Lower leg skin (tissue), 4 donors: ENCODE data around the gene C13orf46. TPM values are rescaled to one million over a fixed set of nuclear protein-coding genes. Genes with fewer than 3 reads are reported as not detected.

Source experiments
- DNase-seq, 2 donors: peaks; one replicate each; pipeline ENCODE4 v3.0.0-alpha.2; 2019; ENCODE audit warnings: low spot score in 2 of 2
- H3K4me3 ChIP-seq: fragments of 200-600 bp; sonication (generic); 2 replicates; pipeline ENCODE4 v1.5.1; 2017; ENCODE audit warnings: mild to moderate bottlenecking, low read depth; ENCODE audit not compliant: poor library complexity, severe bottlenecking
- POLR2A ChIP-seq, 2 donors: fragments of 450-650 bp; IDR thresholded peaks; one replicate each; pipeline ENCODE4 v1.6.1; 2016 to 2017; ENCODE audit warnings: antibody characterized with exemption in 2 of 2, mild to moderate bottlenecking in 1 of 2, moderate library complexity in 1 of 2
- WGBS, 2 donors: methylation state at CpG; one replicate each; pipeline ENCODE4 v1.1.5; 2018; 5-methylcytosine and 5-hydroxymethylcytosine counted together
- intact Hi-C: fragments of 100-400 bp; cut with DNase I; formaldehyde crosslinking; loops from one replicate; pipeline ENCODE4 v1.15.0; 2023; ENCODE audit warnings: low total_unique reads
- total RNA-seq, 4 donors: library from RNA; depleted of rRNA; stranded (reverse); fragments of >200 nt; gene quantifications; one replicate each; pipeline ENCODE4 v1.1.0, GENCODE V29; 2016
- TF ChIP-seq, protein P1 (sequence below), 3 donors: fragments of 450-650 bp; IDR thresholded peaks; one replicate each; pipeline ENCODE4 v1.5.1; 2016; ENCODE audit warnings: antibody characterized with exemption in 3 of 3, mild to moderate bottlenecking in 3 of 3, moderate library complexity in 2 of 3

The C13orf46 gene
- total RNA-seq, 4 donors from 2014 or later = 0.13 to 1.4 (median 0.13) TPM; not detected in 1

DNA sequence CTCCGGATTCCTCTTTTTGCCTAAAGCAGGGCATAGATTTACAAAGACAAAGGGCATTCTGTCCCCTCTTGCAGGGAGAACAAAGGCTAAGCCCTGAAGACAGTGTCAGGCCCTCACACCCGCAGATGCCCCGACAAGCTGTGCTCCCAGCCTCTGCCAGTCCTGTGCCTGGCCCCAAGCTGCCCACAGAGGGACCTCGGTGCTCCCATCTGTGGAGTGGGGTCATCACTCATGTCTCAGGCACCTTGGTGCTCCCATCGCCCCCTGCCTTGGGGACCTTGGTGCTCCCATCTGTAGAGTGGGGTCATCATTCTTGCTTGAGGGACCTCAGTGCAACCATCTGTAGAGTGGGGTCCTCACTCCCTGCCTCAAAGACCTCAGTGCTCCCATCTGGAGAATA lies 24.3 kb downstream of the C13orf46 start:
- no peak for TF ChIP-seq POLR2A (IDR thresholded peaks at IDR 0.05)
- TF ChIP-seq, protein P1, sequence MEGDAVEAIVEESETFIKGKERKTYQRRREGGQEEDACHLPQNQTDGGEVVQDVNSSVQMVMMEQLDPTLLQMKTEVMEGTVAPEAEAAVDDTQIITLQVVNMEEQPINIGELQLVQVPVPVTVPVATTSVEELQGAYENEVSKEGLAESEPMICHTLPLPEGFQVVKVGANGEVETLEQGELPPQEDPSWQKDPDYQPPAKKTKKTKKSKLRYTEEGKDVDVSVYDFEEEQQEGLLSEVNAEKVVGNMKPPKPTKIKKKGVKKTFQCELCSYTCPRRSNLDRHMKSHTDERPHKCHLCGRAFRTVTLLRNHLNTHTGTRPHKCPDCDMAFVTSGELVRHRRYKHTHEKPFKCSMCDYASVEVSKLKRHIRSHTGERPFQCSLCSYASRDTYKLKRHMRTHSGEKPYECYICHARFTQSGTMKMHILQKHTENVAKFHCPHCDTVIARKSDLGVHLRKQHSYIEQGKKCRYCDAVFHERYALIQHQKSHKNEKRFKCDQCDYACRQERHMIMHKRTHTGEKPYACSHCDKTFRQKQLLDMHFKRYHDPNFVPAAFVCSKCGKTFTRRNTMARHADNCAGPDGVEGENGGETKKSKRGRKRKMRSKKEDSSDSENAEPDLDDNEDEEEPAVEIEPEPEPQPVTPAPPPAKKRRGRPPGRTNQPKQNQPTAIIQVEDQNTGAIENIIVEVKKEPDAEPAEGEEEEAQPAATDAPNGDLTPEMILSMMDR (IDR thresholded peaks at IDR 0.05) = no peak
- no peak overlapping the region for H3K4me3 ChIP-seq
- DNase-seq = no peak
- 90 to 94% methylated on average over 5 of the region's 5 CpGs for WGBS, 2 donors
- intact Hi-C loops = loop anchor here (5.0 kb wide), 1 partner anchor 132 kb away; no protein-coding TSS in a partner anchor

DNA sequence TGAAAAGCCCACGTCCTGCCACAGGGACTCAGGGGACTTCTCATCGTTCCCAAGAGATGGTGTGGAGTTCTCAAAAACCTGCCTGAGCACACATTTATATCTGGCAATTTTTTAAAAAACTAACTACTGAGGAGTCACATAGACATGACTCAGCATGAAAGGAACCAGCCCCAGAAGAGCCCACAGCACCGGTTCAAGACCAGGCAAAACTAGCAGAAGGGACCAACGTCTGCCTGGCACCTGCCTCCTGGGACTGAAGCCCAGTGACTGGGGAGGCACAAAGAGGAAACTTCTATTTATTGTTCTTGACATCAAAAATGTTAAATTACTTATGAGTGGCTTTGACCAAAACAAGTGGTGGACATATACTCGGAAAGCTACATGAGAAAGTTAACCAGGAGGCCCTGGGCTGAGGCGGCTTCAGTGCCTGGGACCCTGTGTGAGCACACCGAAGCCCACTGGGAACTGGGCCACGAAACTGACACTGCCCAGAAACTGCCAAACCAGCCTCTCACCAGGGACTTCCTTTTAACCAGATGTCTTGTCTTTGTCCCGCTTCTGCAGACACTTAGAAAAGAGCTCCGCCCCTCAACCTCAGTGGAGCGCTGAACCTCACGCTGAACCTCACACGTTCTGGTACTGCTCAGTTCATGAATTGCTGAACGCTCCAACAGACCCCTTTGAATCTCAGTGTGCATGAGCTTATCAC lies 25.7 kb downstream of the C13orf46 start:
- no peak overlapping the region for H3K4me3 ChIP-seq
- intact Hi-C loops = loop anchor here (5.0 kb wide), 1 partner anchor 131 kb away; no protein-coding TSS in a partner anchor
- 62 to 69% methylated on average over 13 of the region's 14 CpGs for WGBS, 2 donors
- TF ChIP-seq, protein P1 (IDR thresholded peaks at IDR 0.05) = no peak
- no peak for TF ChIP-seq POLR2A (IDR thresholded peaks at IDR 0.05)
- no peak for DNase-seq

DNA sequence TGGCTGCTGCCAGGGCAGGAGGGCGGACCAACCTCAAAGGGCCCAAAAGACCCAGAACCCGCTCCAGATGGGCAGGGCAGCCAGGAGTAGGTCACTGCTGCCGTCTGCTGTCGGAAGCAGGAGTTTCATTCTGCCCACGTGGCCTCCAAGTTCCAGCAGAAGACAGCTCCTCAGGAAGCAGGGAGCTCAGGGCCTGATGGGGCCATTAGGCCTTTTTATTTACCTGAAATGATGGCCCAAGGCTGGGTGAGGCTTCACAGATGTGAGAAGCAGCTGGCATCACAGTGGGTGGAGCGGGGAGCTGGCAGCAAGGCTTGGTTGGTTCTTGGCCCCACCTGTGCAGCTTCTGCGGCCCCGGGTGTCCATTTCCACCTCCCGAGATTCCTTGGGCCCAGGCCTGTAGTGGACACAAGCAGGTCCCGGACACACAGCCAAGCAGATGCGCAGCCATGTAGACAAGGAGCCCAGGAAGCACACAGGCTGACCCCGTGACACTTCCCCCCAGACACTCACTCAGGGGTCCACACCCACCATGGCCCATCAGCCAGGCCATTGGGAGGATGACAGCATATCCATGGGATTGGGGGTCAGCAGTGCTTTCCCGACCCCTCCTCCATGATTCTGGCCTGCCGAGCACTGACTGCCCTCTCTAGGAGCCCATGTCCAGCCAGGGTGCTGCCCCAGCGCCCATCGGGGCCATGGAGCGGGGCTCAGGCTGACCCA lies 26.4 kb downstream of the C13orf46 start:
- H3K4me3 ChIP-seq = no peak overlapping the region
- DNase-seq = peak in 1 of 2 donors; percentile 59
- TF ChIP-seq, protein P1 (IDR thresholded peaks at IDR 0.05) = peak in 1 of 3 donors; percentile 65
- no peak for TF ChIP-seq POLR2A (IDR thresholded peaks at IDR 0.05)
- intact Hi-C loops = loop anchor here (5.0 kb wide), 1 partner anchor 130 kb away; no protein-coding TSS in a partner anchor
- WGBS, 2 donors = 64 to 66% methylated on average over 17 of the region's 17 CpGs

DNA sequence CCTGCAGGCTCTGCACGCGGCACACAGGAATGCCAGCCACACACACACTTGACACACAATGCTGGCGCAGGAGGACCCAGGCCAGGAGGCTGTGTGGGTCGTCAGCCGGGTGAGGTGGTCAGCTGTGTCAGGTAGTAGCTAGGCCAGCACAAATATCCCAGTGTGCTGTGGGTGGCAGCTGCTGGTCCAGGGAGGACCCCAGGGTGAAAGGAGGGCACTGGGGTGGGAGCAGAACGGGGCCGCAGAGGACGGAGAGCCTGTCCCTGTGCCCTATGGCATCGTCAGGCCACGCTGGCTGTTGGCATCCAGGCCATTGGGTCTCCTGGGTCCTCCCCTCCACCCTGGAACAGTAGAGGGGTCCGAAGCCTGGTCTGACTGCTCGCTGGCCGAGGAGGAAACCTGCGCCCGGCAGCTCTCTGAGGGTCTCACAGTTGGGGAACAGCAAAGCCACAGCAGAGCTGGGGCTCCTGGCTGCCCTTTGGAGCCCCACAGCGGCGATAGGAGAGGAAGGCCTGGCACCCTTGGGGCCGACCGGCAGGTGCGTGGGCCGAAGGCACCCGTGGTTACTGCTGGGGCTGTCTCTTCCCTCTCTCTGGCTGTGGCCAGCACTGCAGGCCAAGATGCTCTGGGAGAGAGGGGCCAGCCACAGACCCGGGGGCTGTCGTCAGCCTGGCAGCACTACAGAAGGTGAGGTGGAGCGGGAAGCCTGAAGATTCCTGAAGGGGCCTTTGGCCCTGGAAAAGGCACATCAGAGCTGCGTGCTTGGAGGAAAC lies 27.3 kb downstream of the C13orf46 start:
- WGBS, 2 donors = 71 to 81% methylated on average over 11 to 23 of the region's 26 CpGs
- intact Hi-C loops = loop anchor here (5.0 kb wide), 1 partner anchor 129 kb away; no protein-coding TSS in a partner anchor
- no peak overlapping the region for H3K4me3 ChIP-seq
- no peak for DNase-seq
- TF ChIP-seq, protein P1 (IDR thresholded peaks at IDR 0.05) = no peak
- no peak for TF ChIP-seq POLR2A (IDR thresholded peaks at IDR 0.05)

DNA sequence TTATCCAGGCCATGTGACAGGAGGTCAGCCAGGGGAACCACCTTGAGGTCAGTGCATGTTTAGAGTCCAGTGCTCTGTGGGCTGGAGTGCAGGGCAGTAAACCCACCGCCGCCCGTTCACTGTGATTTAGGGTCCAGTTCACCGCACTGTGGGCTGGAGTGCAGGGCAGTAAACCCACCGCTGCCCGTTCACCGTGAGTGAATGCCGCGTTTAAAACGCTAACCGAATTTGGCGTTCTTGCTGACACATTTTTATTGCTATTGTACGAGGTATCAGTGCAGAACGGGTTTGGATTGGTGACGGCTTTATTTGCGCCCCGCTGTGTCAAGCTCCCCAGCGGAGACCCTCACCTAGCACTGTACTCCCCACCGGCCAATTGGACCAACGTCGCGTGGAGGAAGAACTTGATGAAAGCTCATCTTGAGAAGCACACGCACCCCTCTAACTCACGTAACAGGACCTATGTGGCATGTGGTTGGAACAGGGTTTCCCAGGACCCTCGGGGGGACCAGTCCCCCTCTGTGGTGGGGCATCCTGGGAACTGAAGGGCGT lies 27.9 kb downstream of the C13orf46 start:
- intact Hi-C loops = loop anchor here (5.0 kb wide), 1 partner anchor 129 kb away; no protein-coding TSS in a partner anchor
- 84 to 96% methylated on average over 25 to 26 of the region's 26 CpGs for WGBS, 2 donors
- TF ChIP-seq, protein P1 (IDR thresholded peaks at IDR 0.05) = no peak
- no peak for TF ChIP-seq POLR2A (IDR thresholded peaks at IDR 0.05)
- DNase-seq = no peak
- H3K4me3 ChIP-seq = no peak overlapping the region
